GM19468 (cell line): ENCODE results near the gene GGCT.

Experiments
- ATAC-seq: cut with Tn5 transposase; IDR thresholded peaks from one replicate; pipeline ENCODE4 v1.9.1; 2021; ENCODE audit warnings: mild to moderate bottlenecking, moderate library complexity, moderate number of reproducible peaks; ENCODE audit not compliant: unreplicated experiment; ENCODE audit errors: extremely low read depth

GGCT gene

GRCh38 chr7:30465811-30466180 lies 38.8 kb downstream of the GGCT start:
- no peak for ATAC-seq

DNA sequence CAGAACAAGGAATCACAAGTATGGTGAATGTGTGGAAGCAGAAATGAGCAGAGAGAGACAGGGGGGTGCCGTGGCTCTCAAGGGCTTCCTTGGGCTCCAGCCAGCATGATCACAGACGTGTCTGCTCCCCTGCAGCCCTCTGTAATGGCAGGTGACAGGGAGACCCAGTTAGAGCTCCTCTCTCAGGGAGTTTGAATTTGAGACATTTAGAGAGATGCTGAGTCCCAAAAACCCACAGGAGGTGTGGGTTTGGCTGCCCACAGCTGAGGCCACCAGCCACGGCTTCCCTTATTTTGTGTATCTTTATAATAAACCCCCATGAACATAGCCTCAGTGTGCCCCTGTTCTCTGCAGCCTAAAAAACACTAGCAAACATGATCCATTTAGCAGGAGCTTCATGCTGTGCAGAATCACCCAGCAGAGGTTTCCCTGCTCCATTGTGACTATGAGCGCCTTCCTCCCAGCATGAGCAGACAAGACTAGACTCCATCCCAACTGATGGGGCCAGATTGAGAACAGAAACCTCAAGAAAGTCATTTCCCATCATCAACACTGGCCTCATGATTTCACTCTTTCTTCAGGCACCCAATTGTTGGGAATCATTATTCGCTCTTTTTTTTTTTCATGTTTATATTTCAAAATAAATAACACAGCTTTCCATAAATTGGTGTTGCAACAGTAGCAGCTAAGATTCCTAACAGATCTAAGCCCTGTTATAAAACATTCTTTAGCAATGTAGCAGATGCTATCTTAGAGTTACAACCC lies 39.4 kb downstream of the GGCT start:
- no peak for ATAC-seq

DNA sequence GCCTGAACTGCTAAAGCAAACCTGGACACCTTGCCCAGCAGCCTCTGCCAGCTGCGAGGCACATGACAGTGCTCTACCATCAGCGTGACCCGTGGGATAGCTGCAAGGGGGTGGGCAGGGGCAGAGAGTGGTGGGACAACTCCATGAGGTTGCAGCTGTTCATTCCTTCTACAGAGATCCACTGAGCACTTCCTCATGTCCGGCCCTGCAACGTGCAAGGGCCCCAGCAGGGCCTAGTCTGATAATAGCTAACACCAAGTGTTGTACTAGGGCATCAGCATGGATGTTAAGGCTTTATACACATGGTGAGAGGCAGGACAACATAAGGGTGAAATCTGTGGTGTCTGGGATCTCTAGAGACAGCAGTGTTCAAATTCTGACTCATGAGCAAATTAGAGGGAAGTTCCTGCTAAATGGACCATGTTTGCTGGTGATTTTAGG lies 40.4 kb downstream of the GGCT start:
- ATAC-seq = no peak

DNA sequence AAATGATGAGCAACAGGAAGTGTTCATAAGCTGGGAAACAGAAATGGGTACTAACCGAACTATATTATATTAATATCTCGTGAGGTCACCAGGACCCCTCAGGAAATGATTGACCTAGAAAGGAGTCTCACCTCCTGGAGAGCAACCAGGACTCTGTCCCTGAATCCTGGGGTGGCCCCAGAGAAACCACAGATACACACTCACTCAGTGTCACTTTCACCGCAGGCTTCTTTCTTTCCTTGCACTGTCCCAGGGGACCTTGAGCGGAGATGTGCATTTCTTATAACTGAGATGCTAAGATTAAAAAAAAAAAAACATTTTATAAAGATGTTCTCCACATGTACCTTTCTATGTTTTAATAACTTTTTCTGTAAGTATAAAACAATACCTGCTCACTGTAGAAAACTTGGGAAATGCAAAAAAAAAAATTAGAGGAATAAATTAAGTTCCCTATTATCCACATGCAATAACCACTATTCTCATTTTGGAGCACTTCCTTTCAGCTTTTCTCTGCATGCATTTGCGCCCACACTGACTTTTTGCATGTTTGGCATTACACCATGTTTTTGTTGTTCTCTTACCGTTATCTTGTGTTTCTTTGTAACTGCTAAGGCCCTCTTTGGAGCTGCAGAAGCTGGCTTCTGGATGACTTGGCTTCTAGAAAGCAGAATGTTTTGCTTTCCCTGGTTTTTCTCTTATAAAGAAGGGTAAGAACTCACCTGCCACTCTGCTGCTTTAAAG lies 41.1 kb downstream of the GGCT start:
- peak; percentile 44 for ATAC-seq

GRCh38 chr7:30462179-30462578 lies 42.5 kb downstream of the GGCT start:
- no peak for ATAC-seq

DNA sequence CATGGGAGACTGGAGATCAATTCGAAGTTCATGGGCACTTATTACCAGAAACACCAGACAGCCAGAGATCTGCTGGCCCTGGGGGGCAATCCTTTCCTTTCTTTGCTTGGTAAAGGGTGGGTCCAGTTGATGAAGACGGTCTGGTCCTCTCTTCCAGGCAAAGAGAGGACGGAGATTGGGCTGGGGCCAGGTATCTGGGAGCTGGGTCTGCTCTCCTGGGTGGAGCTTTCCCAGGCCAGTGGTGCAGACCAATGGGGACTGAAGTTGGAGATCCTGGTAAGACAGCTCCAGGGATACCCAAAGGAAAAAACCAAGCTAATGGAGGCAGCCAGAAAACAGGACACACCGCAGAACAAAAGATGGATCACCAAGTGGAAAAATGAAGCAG lies 44.4 kb downstream of the GGCT start:
- ATAC-seq = no peak

- no peak for ATAC-seq
Observed at GRCh38 chr7:30459591-30460245, 44.9 kb downstream of the GGCT start.

DNA sequence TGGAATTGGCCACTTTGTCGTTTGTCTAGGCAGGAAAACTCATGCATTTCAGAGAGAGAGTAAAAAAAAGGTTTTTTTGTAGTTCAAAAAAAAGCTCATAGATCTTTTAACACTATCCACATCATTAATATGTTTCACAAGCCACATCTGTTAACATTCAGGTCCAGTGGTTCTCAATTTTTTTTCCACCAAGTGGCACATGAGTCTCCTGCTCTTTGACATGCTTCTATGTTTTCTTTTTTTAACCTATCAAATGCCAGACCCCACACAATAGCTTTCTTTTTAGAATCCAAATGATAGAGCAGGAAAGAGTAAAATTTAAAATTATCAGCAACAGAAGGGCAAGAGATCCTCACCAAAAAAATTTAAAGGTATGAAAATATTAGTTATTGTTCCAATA lies 46.3 kb downstream of the GGCT start:
- ATAC-seq = no peak

DNA sequence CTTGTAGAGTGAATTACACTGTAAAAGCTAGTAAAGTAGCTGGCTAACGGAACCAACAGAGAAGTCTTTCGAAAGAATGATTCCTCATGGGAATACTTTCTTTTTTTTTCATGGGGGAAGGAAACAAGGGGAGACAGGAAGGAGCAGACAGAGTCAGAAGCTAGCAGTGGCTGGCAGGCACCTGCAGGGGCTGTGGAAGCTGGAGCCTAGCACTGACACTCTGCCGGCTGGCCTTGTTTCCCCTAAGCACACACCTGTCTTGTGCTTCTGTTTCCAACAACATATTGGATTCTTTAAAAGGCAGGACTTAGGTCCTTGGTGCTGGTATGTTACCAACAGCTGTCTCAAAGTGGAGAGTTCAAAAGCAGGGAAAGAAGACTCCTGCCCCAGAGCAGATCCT lies 50.7 kb downstream of the GGCT start:
- no peak for ATAC-seq

- no peak for ATAC-seq
Observed at GRCh38 chr7:30453016-30453415, 51.6 kb downstream of the GGCT start.

DNA sequence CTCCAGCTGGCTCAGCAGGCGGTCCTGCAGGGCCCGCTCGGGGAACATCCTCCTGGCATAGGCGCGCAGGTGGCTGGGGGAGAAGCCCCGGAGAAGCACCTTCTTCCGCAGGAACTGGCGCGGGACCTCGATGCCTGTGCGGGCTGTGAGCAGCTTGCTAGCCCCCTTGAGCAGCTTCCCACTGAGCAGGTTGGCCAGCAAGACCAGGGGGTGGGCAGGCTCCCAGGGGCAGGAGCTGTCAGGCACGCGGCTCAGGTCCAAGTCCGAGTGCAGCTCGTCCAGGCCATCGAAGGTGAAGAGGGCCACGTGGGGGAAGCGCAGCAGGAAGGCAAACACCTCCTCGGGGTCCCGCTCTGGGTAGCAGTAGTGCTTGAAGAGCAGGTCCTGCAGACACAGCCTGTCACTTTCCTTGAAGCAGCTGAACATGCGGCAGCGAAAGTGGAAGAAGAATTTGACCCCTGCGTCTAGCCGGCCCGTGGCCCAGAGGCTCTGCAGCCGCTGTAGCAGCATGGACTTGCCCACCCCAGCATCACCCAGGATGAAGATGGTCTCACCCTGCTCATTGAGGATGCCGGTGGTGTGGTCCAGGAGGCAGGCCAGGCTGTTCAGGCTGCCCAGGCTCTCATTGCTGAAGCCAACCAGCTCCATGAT lies 52.2 kb downstream of the GGCT start:
- ATAC-seq = no peak

- no peak for ATAC-seq
Observed at GRCh38 chr7:30451539-30452279, 52.9 kb downstream of the GGCT start.

DNA sequence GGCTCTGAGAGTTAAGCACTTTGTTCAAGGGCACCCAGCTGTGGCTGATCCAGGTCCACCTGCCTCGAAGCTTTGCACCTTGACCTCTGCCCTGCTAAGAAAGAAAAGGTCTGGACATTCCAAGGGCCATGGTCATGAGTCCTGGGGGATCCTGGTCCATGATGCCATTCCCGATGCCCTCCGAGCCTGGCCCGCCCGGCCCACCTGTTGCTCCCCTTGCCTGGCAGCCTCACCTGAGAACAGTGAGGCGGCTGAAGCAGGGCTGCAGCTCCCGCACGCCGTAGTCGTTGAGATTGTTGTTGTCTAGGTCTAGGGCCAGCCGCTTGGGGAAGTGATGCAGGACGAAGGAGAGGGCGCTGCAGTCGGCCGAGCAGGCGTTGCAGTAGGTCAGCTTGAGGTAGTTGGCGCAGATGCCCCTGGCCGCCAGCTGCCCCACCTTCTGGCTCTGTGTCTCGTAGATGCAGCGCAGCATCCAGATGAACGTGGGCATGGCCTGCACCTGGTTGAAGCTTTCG lies 53.6 kb downstream of the GGCT start:
- no peak for ATAC-seq

DNA sequence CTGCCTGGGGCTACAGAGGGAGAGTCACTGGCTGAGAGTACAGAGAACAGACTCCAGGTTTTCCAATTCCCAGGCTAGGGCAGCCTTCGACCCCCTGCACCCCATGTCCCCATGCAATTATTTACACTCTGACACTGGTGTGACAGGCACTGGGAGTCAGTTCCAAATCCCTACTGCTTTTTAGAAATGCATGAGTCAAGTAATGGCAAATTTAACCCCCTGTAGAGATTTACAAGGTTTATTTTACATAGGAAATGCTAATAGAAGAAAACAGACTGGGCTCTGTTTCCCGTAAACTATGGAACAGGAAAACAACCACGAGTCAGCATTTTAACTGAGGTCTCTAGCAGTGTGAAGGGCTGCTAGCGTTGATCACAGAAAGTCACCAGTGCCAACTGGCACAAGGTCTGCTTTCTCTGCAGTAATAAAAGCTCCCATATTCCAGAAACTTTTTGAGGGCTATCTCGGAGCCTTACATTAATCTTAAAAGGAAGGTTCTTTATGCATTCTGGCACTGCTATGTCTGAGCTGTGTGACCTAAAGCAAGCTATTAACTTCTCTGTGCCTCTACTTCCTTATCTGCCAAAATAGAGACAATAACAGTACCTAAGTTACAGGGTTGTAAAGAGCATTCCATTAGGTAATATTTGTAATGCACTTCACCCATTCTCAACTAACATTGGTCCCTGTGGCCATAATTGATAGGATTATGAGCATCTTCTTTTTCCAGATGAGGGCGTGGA lies 54.2 kb downstream of the GGCT start:
- ATAC-seq = no peak

GRCh38 chr7:30448461-30449189 lies 56.0 kb downstream of the GGCT start:
- no peak for ATAC-seq

- no peak for ATAC-seq
Observed at GRCh38 chr7:30447466-30447865, 57.2 kb downstream of the GGCT start.
